ENCODE measurements around the gene LINGO4.

- TF ChIP-seq ZNF274 (IDR thresholded peaks at IDR 0.05; ENCODE audit: low read depth, low read length) (no peak), YY1 (IDR thresholded peaks at IDR 0.05; ENCODE audit: insufficient read depth, insufficient read length) (no peak), SUZ12 (IDR thresholded peaks at IDR 0.05; ENCODE audit: extremely low read depth, insufficient read depth, insufficient read length) (no peak)
These were observed 22.5 kb downstream of the LINGO4 start for GRCh38 chr1:151782741-151783140.

Data from NT2/D1 (cell line).